WERI-Rb-1 (cell line): ENCODE measurements around the gene FRMPD2.
A peak's percentile ranks its signal among the peaks of the same experiment; 100 is the strongest.

Experiments
- DNase-seq: peaks from one replicate; pipeline ENCODE4 v3.0.0-alpha.2; 2020
- H3K27ac ChIP-seq: fragments of 250-450 bp; sonication (Bioruptor Pico); 2 replicates; pipeline ENCODE4 v1.5.1; 2020; ENCODE audit warnings: mild to moderate bottlenecking, moderate library complexity
- H3K27me3 ChIP-seq: fragments of 250-450 bp; sonication (Bioruptor Pico); 2 replicates; pipeline ENCODE4 v1.5.1; 2021; ENCODE audit warnings: mild to moderate bottlenecking, low read depth, moderate library complexity; ENCODE audit not compliant: insufficient read depth, severe bottlenecking
- H3K36me3 ChIP-seq: fragments of 250-450 bp; sonication (Bioruptor Pico); 2 replicates; pipeline ENCODE4 v1.5.1; 2020; ENCODE audit warnings: mild to moderate bottlenecking, moderate library complexity
- H3K4me3 ChIP-seq: 2 replicates; pipeline ENCODE4 v1.5.1; 2011; ENCODE audit warnings: low read depth, mild to moderate bottlenecking, control low read depth, low read length
- H3K9me3 ChIP-seq: fragments of 250-450 bp; sonication (Bioruptor Pico); 2 replicates; pipeline ENCODE4 v1.5.1; 2021; ENCODE audit warnings: mild to moderate bottlenecking, moderate library complexity; ENCODE audit not compliant: severe bottlenecking
- CTCF ChIP-seq: IDR thresholded peaks from 2 replicates; pipeline ENCODE4 v1.5.1; 2011; ENCODE audit warnings: low read depth, mild to moderate bottlenecking, control low read depth, inconsistent platforms, low read length

The FRMPD2 gene

GRCh38 chr10:48206482-48207250 lies 67.8 kb downstream of the FRMPD2 start:
- H3K9me3 ChIP-seq = no peaks in the 10 kb centered on the region
- H3K4me3 ChIP-seq = no peak overlapping the region
- no peaks in the 10 kb centered on the region for H3K36me3 ChIP-seq
- no peak for TF ChIP-seq CTCF
- H3K27me3 ChIP-seq = no peaks in the 10 kb centered on the region
- H3K27ac ChIP-seq = no peak overlapping the region
- no peak for DNase-seq

- no peak for TF ChIP-seq CTCF
- no peak overlapping the region for H3K4me3 ChIP-seq
- DNase-seq = no peak
- no peaks in the 10 kb centered on the region for H3K9me3 ChIP-seq
- no peak overlapping the region for H3K27ac ChIP-seq
- no peaks in the 10 kb centered on the region for H3K27me3 ChIP-seq
- no peaks in the 10 kb centered on the region for H3K36me3 ChIP-seq
Observed at GRCh38 chr10:48205918-48206317, 68.6 kb downstream of the FRMPD2 start.

GRCh38 chr10:48199580-48200377 lies 74.7 kb downstream of the FRMPD2 start:
- Histone ChIP-seq H3K36me3 (no peaks in the 10 kb centered on the region), H3K4me3 (no peak overlapping the region), H3K9me3 (no peaks in the 10 kb centered on the region), H3K27ac (no peak overlapping the region), H3K27me3 (no peaks in the 10 kb centered on the region)
- no peak for TF ChIP-seq CTCF
- no peak for DNase-seq

GRCh38 chr10:48197236-48197899 lies 77.1 kb downstream of the FRMPD2 start:
- H3K4me3 ChIP-seq = no peak overlapping the region
- no peak for TF ChIP-seq CTCF
- no peaks in the 10 kb centered on the region for H3K27me3 ChIP-seq
- no peak for DNase-seq
- H3K9me3 ChIP-seq = no peaks in the 10 kb centered on the region
- no peaks in the 10 kb centered on the region for H3K36me3 ChIP-seq
- H3K27ac ChIP-seq = no peak overlapping the region

- TF ChIP-seq CTCF = peak; percentile 38
- peak; percentile 67 for DNase-seq
- Histone ChIP-seq H3K27me3 (no peaks in the 10 kb centered on the region), H3K9me3 (no peaks in the 10 kb centered on the region), H3K27ac (peak overlapping the region; percentile 54; the same call in 1 of the 2 replicates), H3K4me3 (no peak overlapping the region), H3K36me3 (no peaks in the 10 kb centered on the region)
Observed at GRCh38 chr10:48195803-48196202, 78.7 kb downstream of the FRMPD2 start.
